Measurements from ENCODE around the gene ZNHIT6.

The ZNHIT6 gene

DNA sequence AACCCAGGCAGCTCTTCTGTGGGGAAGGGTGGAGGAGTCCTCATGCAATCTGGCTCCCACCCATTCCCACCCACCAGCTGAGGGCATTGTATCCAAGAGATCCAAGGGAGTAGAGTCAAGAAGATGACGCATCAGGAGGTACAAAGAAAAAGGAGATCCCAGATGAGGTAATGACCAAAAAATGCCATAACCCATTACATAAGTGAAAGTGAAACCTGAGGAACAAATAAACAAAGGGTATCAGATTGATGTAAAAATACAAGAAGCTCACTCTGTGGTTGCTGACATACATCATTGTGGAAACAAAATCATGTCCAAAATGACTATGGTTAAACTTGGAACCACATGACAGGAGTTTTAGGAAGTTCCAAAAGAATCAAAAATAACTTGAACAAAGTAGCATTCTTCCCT, 85.2 kb downstream of the ZNHIT6 start:
- in situ Hi-C loops (cut with MboI; ENCODE audit: low sequenced_read_pairs), result no loop called here

DNA sequence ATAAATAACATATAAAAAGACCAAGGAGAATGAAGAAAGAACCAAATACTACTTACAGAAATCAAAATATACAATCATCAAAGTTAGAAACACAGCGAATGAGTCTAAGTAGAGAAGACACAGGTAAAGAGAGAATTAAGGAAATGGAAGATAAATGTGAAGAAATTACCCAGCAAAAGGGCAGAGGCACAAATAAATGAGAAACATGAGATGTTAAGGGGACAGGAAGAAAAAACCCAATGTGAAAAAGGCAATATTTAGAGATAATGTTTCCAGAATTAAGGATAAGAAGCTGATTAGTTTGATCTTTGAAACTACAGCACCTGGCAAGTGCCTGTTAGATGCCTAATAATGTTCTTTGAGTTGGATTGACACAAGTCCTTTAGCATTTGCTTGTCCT, 86.8 kb downstream of the ZNHIT6 start:
- in situ Hi-C loops (cut with MboI; ENCODE audit: low sequenced_read_pairs), result no loop called here

DNA sequence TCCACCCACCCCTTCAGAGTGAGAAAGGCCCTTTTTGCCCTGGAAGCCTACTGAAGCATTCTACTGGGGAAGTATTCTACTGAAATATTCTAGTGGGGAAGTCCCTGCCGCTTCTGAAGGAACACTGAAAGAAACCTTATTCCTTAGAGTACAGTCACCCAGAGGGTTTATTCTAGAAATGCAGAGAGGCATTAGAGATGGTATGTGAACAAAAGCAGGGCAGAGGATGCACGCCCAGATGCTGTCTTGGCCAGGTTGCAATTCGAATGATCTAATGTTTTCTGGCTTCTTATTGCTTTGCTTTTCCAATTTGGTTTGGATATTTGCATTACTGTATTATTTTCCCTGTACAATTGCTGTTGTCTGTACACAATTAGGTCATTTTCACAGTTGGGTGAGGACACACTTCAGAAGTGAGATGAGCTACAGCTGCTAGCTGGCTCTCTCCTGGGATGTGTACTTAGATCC, 90.6 kb downstream of the ZNHIT6 start:
- in situ Hi-C loops (cut with MboI; ENCODE audit: low sequenced_read_pairs), result no loop called here

DNA sequence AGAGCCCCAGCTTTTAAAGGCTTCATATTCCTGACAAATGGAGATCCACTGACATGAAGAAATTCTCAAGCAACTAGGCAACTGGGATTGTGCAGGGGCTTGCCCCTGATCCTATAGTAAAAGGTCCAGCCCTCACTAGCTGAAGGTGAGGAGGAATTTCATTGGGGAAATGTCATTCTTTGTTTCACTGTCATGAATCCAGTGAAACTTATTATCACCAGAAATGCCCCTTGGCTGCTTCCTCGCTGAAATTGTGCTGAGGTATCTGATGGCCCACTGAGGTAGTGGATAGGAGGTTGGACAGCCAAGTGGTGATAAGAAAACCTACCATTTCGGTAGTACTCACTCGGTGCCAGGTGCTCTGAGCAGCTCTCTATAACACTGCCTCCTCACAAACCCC, 91.5 kb downstream of the ZNHIT6 start:
- in situ Hi-C loops (cut with MboI; ENCODE audit: low sequenced_read_pairs), result no loop called here

DNA sequence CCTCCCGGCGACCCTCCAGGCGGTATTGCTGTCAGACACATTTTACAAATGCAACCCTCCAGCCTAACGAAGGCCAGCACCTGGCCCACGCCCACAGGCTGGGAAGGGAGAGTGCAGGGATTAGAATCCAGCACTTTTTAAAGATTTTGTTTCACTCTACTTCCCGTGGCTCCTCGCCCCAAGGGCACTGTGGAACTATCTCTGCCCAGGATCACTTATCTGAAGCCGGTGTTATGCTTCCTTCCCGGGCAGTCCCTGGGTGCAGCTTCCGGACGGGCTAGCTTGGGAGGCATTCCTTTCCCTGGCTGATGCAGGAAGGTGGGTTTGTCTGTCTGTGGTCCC, 91.9 kb downstream of the ZNHIT6 start:
- in situ Hi-C loops (cut with MboI; ENCODE audit: low sequenced_read_pairs), result no loop called here

DNA sequence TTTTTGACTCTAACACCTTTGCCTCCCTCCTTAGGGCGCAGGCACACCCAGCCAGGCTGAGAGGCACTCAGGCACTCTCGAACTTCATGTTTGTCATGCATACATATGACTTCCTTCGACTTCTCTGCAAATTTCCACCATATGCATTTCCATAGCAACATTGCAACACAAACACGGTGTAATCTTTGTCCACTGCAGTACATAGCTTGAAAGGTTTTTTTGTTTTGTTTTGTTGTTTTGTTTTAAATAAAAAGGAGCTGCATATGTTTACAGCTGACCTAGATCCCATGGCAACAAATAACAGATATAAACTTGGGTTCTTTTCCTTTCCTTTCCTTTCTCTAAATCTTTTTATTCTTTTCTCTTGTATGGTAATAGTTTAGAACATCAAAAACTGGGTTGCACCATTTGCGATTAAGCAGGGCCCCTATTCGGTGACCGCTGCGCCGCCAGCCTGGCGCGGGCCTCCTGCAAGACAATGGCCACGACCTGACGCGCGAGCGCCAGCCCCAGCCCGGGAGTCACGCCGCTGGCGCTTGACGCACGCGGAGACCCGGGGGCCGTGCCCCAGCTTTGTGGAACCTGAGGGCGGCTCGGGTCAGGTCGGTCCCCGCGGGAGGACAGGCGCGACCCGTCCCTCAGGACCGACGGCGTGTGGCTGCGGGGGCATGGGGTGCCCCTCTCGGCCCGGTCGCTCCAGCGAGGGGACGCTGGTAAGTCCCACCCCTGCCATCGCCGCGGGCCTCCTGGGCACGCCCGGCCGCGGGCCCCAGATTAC, 92.5 kb downstream of the ZNHIT6 start:
- in situ Hi-C loops (cut with MboI; ENCODE audit: low sequenced_read_pairs), result no loop called here

DNA sequence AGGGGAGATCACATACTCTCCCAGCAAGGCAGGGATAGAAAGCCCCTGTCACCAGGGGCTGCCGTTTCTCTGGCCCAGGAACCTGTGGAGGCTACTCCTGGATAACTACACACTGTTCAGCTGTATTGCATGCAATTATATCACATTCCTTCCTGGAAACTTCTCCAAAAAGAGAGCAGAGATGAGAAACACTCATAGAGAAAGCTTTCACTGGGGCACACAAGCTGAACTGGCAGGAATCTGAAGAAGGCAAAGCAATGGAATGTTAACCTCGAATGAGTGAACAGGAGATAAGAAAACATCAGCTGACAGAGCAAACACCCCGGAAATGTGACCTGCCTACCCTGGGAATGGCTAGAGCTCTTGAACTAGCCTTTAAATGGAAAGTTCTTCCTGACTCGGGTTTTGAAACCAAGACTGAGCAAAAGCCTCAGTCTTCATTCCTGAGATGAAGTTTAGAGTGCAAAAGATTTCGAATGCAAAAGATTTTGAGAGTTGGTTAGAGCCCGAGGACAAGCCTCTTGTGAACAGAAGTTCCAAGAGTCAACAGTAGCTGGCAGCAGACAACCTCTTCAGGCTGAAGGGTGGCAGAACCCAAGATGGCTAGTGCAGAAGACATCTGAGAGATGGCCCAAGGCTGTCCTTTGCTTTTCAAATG, 95.4 kb downstream of the ZNHIT6 start:
- in situ Hi-C loops (cut with MboI; ENCODE audit: low sequenced_read_pairs), result no loop called here

DNA sequence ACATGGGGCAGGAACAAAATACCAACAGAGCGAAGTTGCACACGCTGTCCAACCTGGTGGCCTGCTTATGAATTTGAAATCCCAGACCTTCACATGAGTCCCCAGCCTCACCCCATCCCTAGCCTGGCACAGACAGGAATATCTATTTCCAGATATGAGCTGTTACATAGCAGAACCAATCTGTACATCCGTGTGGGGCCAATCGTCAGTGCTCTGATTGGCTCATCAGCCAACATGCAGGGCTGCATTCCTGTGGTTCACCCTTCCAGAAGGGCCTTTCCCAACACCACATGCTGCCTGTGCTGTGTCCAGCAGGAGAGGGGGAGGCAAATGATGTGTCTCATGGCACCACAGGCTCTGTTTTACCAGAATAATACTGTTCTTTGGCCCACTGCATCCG, 96.4 kb downstream of the ZNHIT6 start:
- in situ Hi-C loops (cut with MboI; ENCODE audit: low sequenced_read_pairs), result no loop called here

DNA sequence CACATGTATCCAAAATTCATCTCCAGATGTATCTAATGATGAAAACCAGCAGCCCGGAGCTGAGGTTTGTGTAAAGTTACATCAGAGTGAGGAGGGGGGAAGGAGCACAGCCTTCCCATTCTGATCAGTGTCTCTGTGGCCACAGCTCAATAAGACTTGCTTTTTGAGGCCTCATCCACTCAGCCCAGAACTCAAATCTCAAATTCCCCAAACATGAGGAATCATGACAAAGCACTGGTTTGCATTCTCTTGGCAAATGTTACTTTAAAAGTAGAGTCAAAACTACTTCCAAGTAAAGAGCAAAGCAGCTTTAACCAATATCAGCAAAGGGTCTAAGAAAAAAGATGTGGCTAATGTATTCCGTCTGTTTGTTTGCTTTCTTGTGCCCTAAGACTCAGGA, 96.8 kb downstream of the ZNHIT6 start:
- in situ Hi-C loops (cut with MboI; ENCODE audit: low sequenced_read_pairs), result no loop called here

DNA sequence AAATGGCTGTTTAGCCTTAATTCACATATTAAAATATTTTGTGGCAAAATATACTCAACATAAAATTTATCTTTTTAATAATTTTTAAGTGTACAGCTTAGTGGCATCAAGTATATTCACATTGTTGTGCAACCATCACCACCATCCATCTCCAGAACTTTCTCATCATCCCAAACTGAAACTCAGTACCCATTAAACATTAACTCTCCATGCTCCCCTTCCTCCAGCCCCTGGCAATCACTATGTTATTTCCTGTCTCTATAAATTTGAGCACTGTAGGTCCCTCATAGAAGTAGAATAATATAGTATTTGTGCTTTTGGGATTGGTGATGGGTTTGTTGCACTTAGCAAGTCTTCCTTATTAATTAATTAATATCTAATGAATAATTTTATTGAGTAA, 98.3 kb downstream of the ZNHIT6 start:
- in situ Hi-C loops (cut with MboI; ENCODE audit: low sequenced_read_pairs), result no loop called here

DNA sequence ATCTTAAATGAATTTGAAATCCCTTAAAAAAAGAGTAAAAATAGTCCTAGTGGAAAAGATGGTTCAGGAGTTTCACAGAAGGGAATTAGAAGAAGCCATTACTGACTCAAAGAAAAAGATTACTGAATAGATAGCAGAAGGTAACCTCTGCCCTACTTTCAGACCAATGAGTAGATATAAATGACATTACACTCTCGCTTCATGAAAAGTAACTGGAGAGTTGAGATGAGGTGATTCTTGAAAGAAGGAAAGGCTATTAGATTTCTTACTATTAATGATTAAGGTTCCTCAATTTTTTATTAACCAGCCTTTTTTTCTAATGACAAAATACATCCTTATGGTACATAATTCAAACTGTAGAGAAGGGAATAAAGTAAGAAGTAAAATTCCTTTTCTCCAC, 99.4 kb downstream of the ZNHIT6 start:
- in situ Hi-C loops (cut with MboI; ENCODE audit: low sequenced_read_pairs), result no loop called here

DNA sequence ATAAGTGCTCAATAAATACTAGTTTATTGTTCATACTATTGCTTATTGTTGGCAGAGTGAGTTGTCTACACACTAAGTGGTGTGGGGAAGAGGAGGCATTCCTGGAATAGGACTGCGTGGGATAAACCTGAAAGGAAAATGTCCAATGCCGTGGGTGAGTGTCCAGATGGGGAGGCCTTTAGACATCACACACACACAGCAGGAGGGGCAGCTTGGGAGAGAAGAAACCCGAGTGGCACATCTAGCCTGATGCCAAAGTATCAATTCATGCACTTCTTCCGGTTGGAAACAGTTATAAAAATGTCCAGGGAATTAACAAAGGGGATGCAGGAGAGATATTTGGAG, 100.3 kb downstream of the ZNHIT6 start:
- in situ Hi-C loops (cut with MboI; ENCODE audit: low sequenced_read_pairs), result no loop called here

DNA sequence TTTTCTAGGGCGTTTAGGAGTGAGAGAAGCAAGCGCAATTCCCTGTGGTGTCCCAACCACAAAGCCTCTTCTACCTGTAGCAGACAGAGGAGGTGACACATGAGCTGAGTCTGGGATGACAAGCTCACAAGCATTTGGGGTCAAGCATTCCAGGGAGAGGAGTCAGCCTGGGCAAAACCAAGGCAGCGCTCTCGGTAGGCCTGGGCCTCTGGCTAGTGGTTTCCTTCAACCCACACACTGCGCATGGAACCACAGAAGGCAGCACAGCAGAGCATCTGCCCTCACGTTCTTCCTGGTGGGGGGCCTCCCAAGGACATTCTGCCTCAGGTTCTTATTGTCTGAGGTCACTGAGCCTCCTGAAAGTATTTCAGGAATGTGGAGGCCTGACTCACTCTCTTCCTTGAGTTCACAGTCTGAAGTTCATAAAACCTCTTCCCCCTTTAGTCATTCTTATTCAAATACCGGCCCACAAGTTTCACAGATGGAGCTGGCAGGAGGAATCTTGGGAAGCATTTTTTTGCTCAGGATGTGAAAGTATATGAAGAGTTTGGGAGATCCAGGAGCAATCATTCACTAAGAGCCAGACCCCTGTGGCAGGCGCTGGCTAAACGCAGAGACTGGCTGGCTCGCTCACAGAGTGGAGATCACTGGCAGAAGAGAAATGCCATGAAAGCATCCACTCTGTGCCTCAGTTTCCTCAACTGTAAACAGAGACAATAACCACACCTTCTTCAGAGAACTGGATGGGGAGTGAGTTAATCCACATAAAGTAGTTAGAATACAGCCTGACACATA, 100.9 kb downstream of the ZNHIT6 start:
- in situ Hi-C loops (cut with MboI; ENCODE audit: low sequenced_read_pairs), result no loop called here

DNA sequence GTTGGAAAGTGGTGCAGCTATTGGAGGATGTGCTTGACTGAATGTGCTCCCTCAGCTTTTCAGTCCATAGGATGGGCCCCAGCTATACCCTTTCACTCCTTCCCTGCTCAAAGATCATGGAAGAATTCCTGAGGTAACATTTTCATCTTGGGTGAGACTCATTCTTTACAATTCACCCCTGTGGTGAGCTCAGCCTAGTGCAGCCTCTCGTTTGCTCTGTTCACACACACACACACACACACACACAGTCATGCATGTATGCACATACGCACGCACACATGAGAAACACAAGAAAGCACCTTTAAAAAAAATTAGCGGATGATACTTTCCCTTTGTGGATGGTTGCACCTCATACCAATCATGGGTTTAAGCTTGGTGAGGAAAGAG, 101.8 kb downstream of the ZNHIT6 start:
- in situ Hi-C loops (cut with MboI; ENCODE audit: low sequenced_read_pairs), result no loop called here

DNA sequence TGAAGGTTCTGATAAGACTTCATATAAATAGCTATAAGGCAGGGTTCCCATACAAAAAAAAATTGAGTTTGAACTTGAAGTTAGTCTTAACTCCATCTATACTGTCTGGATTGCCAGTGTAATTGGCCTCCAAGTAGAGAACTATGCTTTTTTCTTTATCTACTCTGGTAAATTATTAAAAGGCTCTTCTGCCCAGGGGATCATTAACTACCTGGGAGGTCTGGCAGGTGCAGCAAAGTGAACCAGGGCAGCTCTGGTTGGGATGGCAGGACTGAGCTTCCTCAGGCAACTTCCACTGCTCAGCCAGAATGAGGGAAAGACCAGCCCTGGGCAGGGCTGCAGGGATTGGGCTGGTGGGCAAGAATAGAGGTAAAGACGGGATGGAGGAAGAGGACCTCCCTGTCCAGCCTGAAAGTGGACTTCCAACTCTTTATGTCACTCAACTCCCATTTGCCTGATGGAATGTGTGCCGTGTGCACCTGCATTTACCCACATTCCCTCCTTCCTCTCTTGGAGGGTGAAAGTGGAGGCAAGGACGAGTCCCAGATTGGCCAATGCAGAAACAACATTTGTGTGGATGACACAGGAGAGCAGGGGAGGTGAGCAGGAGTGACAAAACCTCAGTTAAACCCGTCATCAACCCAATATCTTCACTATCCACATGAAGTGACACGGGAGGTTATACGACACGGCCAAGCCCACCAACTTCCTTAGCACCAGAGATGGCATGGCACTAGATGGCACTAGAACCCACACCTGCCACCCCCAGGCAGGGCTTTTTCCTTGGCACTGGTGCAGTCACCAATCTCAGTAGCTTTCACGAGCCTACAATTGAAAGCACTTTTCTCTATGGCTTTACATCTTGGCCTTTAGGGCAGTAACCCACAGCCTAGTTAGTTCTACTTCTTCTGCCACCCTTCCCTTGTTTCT, 102.5 kb downstream of the ZNHIT6 start:
- in situ Hi-C loops (cut with MboI; ENCODE audit: low sequenced_read_pairs), result no loop called here

DNA sequence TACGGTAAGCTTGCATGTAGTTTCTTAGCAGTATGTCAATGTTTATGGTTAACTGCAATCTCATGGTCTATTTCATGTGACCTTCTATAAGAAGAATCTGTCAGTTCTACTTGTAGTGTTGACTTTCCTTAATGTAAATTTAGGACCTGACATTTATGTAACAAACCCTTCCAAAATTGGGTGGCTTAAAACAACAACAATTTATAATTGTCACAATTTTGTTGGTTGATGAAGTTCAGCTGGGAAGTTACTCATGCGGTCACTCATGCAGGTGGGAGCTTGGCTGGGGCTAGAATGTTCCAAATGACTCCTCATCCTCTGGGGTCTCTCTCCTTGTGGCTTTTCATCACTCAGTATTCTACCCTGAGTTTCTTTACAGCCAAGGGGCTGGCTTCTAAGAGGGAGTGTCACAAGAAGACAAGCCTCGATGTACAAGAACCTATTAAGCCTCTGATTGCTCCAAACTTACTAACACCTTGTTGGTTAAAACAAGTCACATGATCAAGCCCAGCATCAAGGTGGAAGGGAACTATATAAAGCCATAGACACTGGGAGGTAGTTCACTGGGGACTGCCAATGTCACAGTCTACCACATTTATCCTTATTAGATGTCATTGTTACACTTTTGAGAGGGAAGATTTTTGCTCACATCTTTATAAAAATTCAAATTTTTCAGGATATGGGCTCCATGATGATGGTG, 103.8 kb downstream of the ZNHIT6 start:
- in situ Hi-C loops (cut with MboI; ENCODE audit: low sequenced_read_pairs), result no loop called here

DNA sequence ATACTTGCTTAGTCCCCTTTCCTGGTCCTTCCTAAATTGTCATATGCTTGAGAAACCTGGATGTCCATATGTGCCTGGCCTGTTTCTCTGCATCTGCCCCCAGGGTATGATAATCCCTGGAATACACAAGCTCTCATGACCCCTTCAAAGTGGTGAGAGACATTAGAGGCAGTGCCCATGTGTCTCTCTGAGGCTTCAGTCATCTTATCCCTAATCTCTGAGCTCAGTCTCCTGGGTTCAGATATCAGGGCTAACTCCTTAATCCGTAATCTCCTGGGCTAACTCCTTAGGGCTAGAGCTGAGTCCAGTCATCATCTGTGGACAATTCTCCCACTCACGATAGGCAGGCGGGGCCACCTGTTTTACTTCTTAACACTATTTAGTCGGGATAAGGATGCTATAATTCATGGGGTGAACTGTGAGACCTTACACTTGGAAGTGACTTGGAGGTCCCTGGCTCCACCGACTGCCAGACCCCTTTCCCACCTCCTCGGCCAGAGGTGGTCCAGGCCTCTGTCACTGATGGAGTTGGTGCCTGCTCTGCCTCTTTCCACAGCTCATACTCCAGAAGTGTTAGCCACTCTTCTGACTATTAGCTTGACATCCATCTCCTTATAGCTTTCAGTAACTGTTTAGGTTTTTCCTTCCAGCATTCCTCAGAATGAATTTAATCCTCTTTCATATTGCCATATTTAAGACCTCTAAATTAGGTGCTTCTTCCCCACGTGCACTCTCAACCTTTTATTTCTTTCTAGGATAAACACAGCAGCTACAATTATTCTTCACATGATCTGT, 105.0 kb downstream of the ZNHIT6 start:
- in situ Hi-C loops (cut with MboI; ENCODE audit: low sequenced_read_pairs), result no loop called here

DNA sequence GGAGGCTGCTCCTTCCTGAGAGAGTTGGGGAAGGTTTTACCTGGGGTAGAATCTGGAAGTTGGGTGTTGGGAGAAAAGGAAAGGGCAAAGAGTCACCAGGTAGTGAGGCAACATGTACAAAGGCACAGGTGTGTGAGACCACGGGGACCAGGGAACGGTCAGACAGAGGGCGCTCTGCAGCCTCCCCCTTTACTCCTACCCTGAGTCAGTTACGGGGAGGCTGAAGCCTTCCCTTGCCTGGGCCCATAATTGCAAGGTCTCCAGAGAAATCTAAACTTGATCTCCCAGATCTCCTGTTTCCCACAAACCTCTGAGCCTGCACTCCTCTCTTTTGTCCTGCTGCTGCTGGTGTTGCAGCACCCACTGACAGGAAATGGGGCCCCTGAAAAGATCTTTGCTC, 105.7 kb downstream of the ZNHIT6 start:
- in situ Hi-C loops (cut with MboI; ENCODE audit: low sequenced_read_pairs), result no loop called here

DNA sequence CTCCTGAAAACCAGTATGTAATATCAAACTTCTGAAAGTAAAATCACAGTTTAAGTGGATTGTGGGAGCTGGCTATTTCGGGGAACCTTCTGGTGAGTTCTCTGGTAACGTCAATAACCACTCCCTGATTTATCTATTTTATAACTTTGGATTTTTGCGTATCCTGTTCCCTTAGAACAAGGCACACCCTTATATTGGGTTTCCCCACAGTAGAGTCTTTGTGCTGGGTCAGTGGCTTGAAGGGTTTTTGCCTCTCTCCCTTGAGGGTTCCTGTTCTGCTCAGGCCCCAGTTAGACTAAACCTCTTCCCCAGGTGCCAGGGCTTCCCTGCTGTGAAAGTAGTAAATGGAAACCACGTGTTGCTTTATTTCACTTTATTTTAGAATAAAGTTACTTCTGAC, 106.3 kb downstream of the ZNHIT6 start:
- in situ Hi-C loops (cut with MboI; ENCODE audit: low sequenced_read_pairs), result no loop called here

DNA sequence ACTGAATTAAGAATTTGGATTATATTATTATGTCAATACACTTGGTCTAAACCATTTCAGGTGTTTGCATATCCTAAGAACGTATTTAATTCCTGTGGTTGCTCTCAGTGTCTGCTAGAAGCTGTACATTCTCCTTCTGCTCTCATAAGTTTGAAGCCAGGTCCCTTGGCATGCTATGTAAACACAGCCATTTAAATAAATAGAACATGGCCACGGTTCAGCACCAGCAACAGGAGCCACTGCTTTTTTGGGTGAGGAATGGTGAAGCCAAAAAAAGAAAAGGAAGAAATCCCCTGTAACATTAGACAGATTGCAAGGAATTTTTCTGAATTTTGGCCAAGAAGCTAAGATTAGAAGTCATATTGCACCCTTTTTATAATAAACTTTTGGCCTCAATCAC, 108.6 kb downstream of the ZNHIT6 start:
- in situ Hi-C loops (cut with MboI; ENCODE audit: low sequenced_read_pairs), result no loop called here
